ENCODE measurements around the gene DPYSL3. TPM values are rescaled to one million over a fixed set of nuclear protein-coding genes. Genes with fewer than 3 reads are reported as not detected.

DPYSL3 gene
- total and polyA plus RNA-seq, 4 experiments from 2014 or later, result 0.06 to 0.25 TPM; not detected in 2

DNA sequence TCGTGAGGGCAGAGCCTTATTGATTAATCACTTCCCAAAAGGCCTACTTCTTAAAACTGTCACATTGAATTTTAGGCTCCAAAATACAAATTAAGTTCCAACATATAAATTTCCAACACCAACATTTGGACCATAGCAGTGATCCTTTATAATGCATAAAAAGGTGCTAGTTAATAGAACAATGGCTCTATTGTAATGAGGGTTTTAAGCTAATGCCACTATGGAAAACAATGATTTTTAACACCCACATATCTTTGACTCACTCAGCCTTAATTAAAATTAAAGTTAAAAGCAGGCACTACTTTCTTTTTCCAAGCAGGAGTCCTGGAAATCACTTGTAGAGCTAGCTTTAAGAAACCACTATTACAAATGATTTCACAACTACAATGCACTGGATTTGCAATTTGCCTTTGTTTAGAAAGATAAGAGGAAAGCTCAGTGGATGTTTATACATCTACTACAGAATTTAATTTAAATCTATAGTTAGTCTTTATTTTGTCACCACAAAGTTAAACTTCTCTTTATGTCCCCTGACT lies 41.8 kb downstream of the DPYSL3 start:
- H3K4me3 Mint-ChIP-seq, result no peak overlapping the region
- no peaks in the 10 kb centered on the region for H3K27me3 ChIP-seq (ENCODE audit: insufficient read depth, low read length)
- H3K27ac ChIP-seq (ENCODE audit: low read depth, low read length), result no peak overlapping the region
- no peak for DNase-seq
- no peaks in the 10 kb centered on the region for H3K4me1 ChIP-seq (ENCODE audit: insufficient read depth, low read length)
- H3K27me3 Mint-ChIP-seq, result peaks cover 2 to 12% of the 10 kb centered on the region in 2 donors
- peaks cover 0 to 6% (median under 1%) of the 10 kb centered on the region in 8 donors for H3K9me3 Mint-ChIP-seq
- no peaks in the 10 kb centered on the region for H3K4me1 Mint-ChIP-seq
- no peak overlapping the region for H3K27ac Mint-ChIP-seq
- H3K36me3 ChIP-seq (ENCODE audit: insufficient read depth, low read length), result no peaks in the 10 kb centered on the region
- intact Hi-C loops (cut with micrococcal nuclease), result no loop called here
- H3K36me3 Mint-ChIP-seq, result no peaks in the 10 kb centered on the region
- ChIA-PET POLR2A (ENCODE audit: partially characterized antibody) (no interaction called here), CTCF (ENCODE audit: partially characterized antibody) (no interaction called here)
- H3K9me3 ChIP-seq (ENCODE audit: control insufficient read depth in 1 of 2, low read length in 2 of 2), result no peaks in the 10 kb centered on the region
- H3K4me3 ChIP-seq (ENCODE audit: low read length in 2 of 2), result no peak overlapping the region

DNA sequence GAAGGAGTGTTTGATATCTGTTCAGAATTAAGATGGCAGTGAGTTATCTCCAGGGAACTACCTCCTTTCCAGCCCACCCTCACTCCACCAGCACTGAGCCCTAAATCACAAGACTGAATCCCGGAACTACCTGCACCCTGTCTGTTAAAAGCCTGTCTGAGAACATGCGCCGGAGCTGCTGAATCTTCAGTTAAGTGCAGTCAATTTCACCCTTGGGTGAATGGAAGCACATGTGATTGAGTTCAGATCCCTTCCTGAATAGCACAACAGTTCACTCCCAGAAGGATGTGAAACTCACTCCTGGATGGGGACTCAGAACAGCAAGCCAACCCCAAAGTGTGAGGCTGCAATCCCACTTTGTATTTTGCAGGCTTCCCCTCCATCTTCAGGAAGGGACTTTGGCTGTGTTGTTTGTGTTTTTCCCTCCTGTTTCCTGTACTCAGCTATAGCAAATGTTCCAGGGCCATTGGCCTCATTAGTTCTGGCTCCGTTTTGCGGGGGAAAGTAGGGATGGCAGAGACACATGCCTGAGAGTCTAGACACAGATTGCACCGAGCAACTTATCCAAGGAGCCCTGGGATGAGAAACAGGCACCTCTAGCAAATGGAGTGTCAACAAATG lies 43.4 kb downstream of the DPYSL3 start:
- ChIA-PET POLR2A (ENCODE audit: partially characterized antibody) (no interaction called here), CTCF (ENCODE audit: partially characterized antibody) (no interaction called here)
- Histone ChIP-seq H3K4me3 (ENCODE audit: low read length in 2 of 2) (no peak overlapping the region), H3K36me3 (ENCODE audit: insufficient read depth, low read length) (no peaks in the 10 kb centered on the region), H3K27ac (ENCODE audit: low read depth, low read length) (no peak overlapping the region), H3K9me3 (ENCODE audit: control insufficient read depth in 1 of 2, low read length in 2 of 2) (no peaks in the 10 kb centered on the region), H3K4me1 (ENCODE audit: insufficient read depth, low read length) (no peaks in the 10 kb centered on the region), H3K27me3 (ENCODE audit: insufficient read depth, low read length) (no peaks in the 10 kb centered on the region)
- no peaks in the 10 kb centered on the region for H3K36me3 Mint-ChIP-seq
- H3K4me3 Mint-ChIP-seq, result no peak overlapping the region
- no peak for DNase-seq
- H3K27me3 Mint-ChIP-seq, result peaks cover 0 to 5% of the 10 kb centered on the region in 2 donors
- peaks cover 0 to 3% (median under 1%) of the 10 kb centered on the region in 8 donors for H3K9me3 Mint-ChIP-seq
- intact Hi-C loops (cut with micrococcal nuclease), result no loop called here
- H3K4me1 Mint-ChIP-seq, result no peaks in the 10 kb centered on the region
- H3K27ac Mint-ChIP-seq, result no peak overlapping the region

DNA sequence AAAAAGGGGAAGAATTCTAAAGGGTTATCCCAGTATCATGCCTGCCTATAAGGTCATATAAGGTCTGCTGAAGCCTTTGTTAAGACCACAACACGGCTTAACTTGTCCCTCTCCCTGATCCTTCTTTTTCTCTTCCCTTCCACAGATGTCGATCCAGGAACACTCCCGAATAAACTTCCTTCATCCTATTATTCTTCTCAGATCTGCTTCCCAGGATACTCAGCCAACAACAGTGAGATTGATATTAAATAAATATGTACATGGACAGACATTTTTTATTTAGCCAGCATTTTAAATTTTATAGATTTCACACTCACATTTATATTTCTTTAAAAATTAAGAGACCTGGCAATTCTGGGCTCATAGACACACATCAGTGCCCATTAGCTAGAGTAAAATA lies 44.1 kb downstream of the DPYSL3 start:
- H3K36me3 Mint-ChIP-seq, result no peaks in the 10 kb centered on the region
- no peak overlapping the region for H3K27ac Mint-ChIP-seq
- no peak overlapping the region for H3K27ac ChIP-seq (ENCODE audit: low read depth, low read length)
- H3K27me3 Mint-ChIP-seq, result peaks cover 0 to 3% of the 10 kb centered on the region in 2 donors
- no peaks in the 10 kb centered on the region for H3K36me3 ChIP-seq (ENCODE audit: insufficient read depth, low read length)
- H3K4me1 ChIP-seq (ENCODE audit: insufficient read depth, low read length), result no peaks in the 10 kb centered on the region
- H3K4me3 Mint-ChIP-seq, result no peak overlapping the region
- H3K9me3 ChIP-seq (ENCODE audit: control insufficient read depth in 1 of 2, low read length in 2 of 2), result no peaks in the 10 kb centered on the region
- no peak overlapping the region for H3K4me3 ChIP-seq (ENCODE audit: low read length in 2 of 2)
- H3K27me3 ChIP-seq (ENCODE audit: insufficient read depth, low read length), result no peaks in the 10 kb centered on the region
- no peak for DNase-seq
- peaks cover 0 to 3% (median under 1%) of the 10 kb centered on the region in 8 donors for H3K9me3 Mint-ChIP-seq
- intact Hi-C loops (cut with micrococcal nuclease), result no loop called here
- H3K4me1 Mint-ChIP-seq, result no peaks in the 10 kb centered on the region
- ChIA-PET CTCF (ENCODE audit: partially characterized antibody) (no interaction called here), POLR2A (ENCODE audit: partially characterized antibody) (no interaction called here)

DNA sequence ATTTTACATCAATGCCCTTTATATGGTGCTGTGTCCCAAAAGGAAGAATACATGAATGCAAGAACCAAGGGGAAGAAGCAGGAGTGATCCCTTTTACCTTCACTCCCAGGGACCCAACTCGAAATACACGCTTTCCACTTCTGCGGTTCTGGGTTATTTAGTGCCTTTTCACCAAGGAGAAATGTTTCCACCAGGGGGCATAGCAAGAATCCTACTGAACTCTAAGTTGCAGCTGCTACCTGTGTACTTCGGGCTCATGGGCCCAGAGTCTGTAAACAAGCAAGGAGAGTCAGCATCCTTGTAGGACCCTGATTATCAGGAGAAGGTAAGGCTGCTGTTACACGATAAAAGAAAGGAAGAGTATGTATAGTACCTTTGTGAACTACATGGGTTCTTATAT lies 45.7 kb downstream of the DPYSL3 start:
- ChIA-PET POLR2A (ENCODE audit: partially characterized antibody) (no interaction called here), CTCF (ENCODE audit: partially characterized antibody) (no interaction called here)
- no peaks in the 10 kb centered on the region for H3K9me3 ChIP-seq (ENCODE audit: control insufficient read depth in 1 of 2, low read length in 2 of 2)
- H3K27me3 ChIP-seq (ENCODE audit: insufficient read depth, low read length), result no peaks in the 10 kb centered on the region
- Mint-ChIP-seq H3K27ac (no peak overlapping the region), H3K36me3 (no peaks in the 10 kb centered on the region), H3K9me3 (peaks cover 0 to 5% (median 0%) of the 10 kb centered on the region in 8 donors), H3K27me3 (peaks cover 0 to 2% of the 10 kb centered on the region in 2 donors), H3K4me1 (no peaks in the 10 kb centered on the region), H3K4me3 (no peak overlapping the region)
- H3K4me3 ChIP-seq (ENCODE audit: low read length in 2 of 2), result no peak overlapping the region
- DNase-seq, result no peak
- H3K4me1 ChIP-seq (ENCODE audit: insufficient read depth, low read length), result no peaks in the 10 kb centered on the region
- no peak overlapping the region for H3K27ac ChIP-seq (ENCODE audit: low read depth, low read length)
- H3K36me3 ChIP-seq (ENCODE audit: insufficient read depth, low read length), result no peaks in the 10 kb centered on the region
- intact Hi-C loops (cut with micrococcal nuclease), result no loop called here

DNA sequence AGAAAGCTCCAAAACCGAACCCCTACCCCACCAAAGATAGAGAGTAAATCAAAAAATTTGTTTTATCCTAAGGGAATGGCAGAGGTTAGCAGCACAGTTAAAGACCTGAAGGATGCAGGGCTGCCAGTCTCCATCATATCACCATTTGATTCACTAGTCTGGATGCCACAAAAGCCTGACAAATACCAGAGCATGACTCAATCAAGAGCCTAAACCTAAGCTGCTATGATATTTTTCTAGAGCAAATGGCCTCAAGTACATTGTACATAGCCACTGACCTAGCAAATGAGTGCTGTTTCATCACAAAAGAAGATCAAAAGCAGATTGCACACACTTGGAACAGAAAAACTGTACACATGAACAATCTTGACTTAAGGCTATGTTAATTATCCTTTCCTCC lies 48.0 kb downstream of the DPYSL3 start:
- H3K4me3 Mint-ChIP-seq, result no peak overlapping the region
- no peaks in the 10 kb centered on the region for H3K27me3 ChIP-seq (ENCODE audit: insufficient read depth, low read length)
- H3K36me3 ChIP-seq (ENCODE audit: insufficient read depth, low read length), result no peaks in the 10 kb centered on the region
- no peaks in the 10 kb centered on the region for H3K36me3 Mint-ChIP-seq
- no peaks in the 10 kb centered on the region for H3K9me3 ChIP-seq (ENCODE audit: control insufficient read depth in 1 of 2, low read length in 2 of 2)
- H3K27ac Mint-ChIP-seq, result no peak overlapping the region
- ChIA-PET POLR2A (ENCODE audit: partially characterized antibody) (no interaction called here), CTCF (ENCODE audit: partially characterized antibody) (no interaction called here)
- peaks cover 0 to 5% (median 2%) of the 10 kb centered on the region in 8 donors for H3K9me3 Mint-ChIP-seq
- H3K4me1 Mint-ChIP-seq, result no peaks in the 10 kb centered on the region
- no peak overlapping the region for H3K4me3 ChIP-seq (ENCODE audit: low read length in 2 of 2)
- no peaks in the 10 kb centered on the region for H3K4me1 ChIP-seq (ENCODE audit: insufficient read depth, low read length)
- intact Hi-C loops (cut with micrococcal nuclease), result no loop called here
- peaks cover 10 to 12% of the 10 kb centered on the region in 2 donors for H3K27me3 Mint-ChIP-seq
- H3K27ac ChIP-seq (ENCODE audit: low read depth, low read length), result no peak overlapping the region
- no peak for DNase-seq

DNA sequence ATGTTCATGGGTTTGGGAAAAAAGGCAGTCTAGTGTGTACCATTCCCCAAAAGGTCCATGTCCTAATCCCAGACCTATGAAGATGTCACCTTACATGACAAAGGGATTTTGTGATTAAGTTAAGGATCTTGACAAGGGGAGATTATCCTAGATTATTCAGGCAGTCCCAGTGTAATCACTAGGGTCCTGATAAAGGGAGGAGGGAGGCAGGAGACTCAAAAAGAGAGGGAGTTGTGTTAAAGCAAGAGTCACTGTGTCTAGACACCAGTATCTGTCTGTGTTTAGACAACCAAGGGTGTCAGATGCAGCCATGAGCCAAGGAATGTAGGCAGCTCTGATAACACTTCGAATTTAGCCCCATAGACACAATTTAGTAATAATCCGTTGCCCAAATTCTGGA lies 49.5 kb downstream of the DPYSL3 start:
- no peaks in the 10 kb centered on the region for H3K27me3 ChIP-seq (ENCODE audit: insufficient read depth, low read length)
- no peaks in the 10 kb centered on the region for H3K9me3 ChIP-seq (ENCODE audit: control insufficient read depth in 1 of 2, low read length in 2 of 2)
- Mint-ChIP-seq H3K36me3 (no peaks in the 10 kb centered on the region), H3K4me1 (no peaks in the 10 kb centered on the region), H3K27ac (no peak overlapping the region), H3K4me3 (no peak overlapping the region), H3K9me3 (peaks cover 0 to 5% (median 2%) of the 10 kb centered on the region in 8 donors), H3K27me3 (peaks cover 16 to 20% of the 10 kb centered on the region in 2 donors)
- no peaks in the 10 kb centered on the region for H3K36me3 ChIP-seq (ENCODE audit: insufficient read depth, low read length)
- H3K4me1 ChIP-seq (ENCODE audit: insufficient read depth, low read length), result no peaks in the 10 kb centered on the region
- H3K4me3 ChIP-seq (ENCODE audit: low read length in 2 of 2), result no peak overlapping the region
- no peak overlapping the region for H3K27ac ChIP-seq (ENCODE audit: low read depth, low read length)
- no peak for DNase-seq
- POLR2A ChIA-PET (ENCODE audit: partially characterized antibody), result no interaction called here
- intact Hi-C loops (cut with micrococcal nuclease), result no loop called here
- CTCF ChIA-PET (ENCODE audit: partially characterized antibody), result no interaction called here

DNA sequence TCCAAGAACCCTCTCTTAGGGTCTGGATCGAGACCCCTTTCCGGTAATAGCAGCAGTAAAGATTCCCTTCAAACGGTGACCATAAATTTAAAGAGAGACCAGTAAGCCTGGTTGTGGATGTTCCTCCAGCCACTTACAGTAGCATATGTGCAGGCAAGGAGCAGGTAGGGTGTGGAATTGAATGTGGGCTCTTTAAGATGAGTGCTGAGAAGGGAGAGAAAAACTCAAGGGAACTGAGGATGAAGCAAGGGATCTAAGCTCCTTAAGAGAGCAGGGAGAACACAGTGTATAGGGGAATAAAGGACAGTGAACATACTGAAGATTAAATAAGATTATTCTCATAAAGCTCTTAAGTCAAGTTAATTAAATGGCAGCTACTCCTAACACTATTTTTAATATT lies 51.3 kb downstream of the DPYSL3 start:
- H3K27ac ChIP-seq (ENCODE audit: low read depth, low read length), result no peak overlapping the region
- DNase-seq, result no peak
- no peaks in the 10 kb centered on the region for H3K36me3 Mint-ChIP-seq
- intact Hi-C loops (cut with micrococcal nuclease), result no loop called here
- H3K4me1 Mint-ChIP-seq, result peaks cover 0 to 11% (median 7%) of the 10 kb centered on the region in 4 donors
- peaks cover 3% of the 10 kb centered on the region for H3K4me1 ChIP-seq (ENCODE audit: insufficient read depth, low read length)
- no peak overlapping the region for H3K4me3 ChIP-seq (ENCODE audit: low read length in 2 of 2)
- H3K9me3 Mint-ChIP-seq, result peaks cover 0 to 5% (median 2%) of the 10 kb centered on the region in 8 donors
- peaks cover 5% of the 10 kb centered on the region for H3K27me3 ChIP-seq (ENCODE audit: insufficient read depth, low read length)
- no peaks in the 10 kb centered on the region for H3K9me3 ChIP-seq (ENCODE audit: control insufficient read depth in 1 of 2, low read length in 2 of 2)
- H3K4me3 Mint-ChIP-seq, result no peak overlapping the region
- H3K27me3 Mint-ChIP-seq, result peaks cover 28 to 29% of the 10 kb centered on the region in 2 donors
- CTCF ChIA-PET (ENCODE audit: partially characterized antibody), result no interaction called here
- POLR2A ChIA-PET (ENCODE audit: partially characterized antibody), result no interaction called here
- H3K27ac Mint-ChIP-seq, result no peak overlapping the region
- no peaks in the 10 kb centered on the region for H3K36me3 ChIP-seq (ENCODE audit: insufficient read depth, low read length)

All from CD4-positive, alpha-beta memory T cell (primary cell).